Activated T-cell treated with anti-CD3 and anti-CD28 coated beads for 1 hour (primary cell): ENCODE measurements around the gene MYH8.

Experiments
- DNase-seq: peaks from one replicate; pipeline ENCODE4 v3.0.0-alpha.2; 2020; ENCODE audit warnings: low read depth

MYH8 gene

GRCh38 chr17:10380631-10381408 lies 40.9 kb downstream of the MYH8 start:
- no peak for DNase-seq

GRCh38 chr17:10372906-10373305 lies 48.8 kb downstream of the MYH8 start, which contains the start of gene MYH13:
Gene MYH13 (minus strand): TSS chr17:10373006. CDS start chr17:10364530, 8,476 bp downstream.
- no peak for DNase-seq

GRCh38 chr17:10370016-10370608 lies 51.6 kb downstream of the MYH8 start:
- no peak for DNase-seq

- DNase-seq = no peak
These were observed 52.5 kb downstream of the MYH8 start for GRCh38 chr17:10369239-10369638.

- no peak for DNase-seq
These were observed 53.2 kb downstream of the MYH8 start for GRCh38 chr17:10368561-10368960.

GRCh38 chr17:10360578-10360977 lies 61.2 kb downstream of the MYH8 start:
- no peak for DNase-seq

- DNase-seq = no peak
These were observed 64.0 kb downstream of the MYH8 start for GRCh38 chr17:10357768-10358167.

- no peak for DNase-seq
These were observed 67.1 kb downstream of the MYH8 start for GRCh38 chr17:10354651-10355050.

GRCh38 chr17:10352893-10353292 lies 68.9 kb downstream of the MYH8 start:
- no peak for DNase-seq

GRCh38 chr17:10349403-10349802 lies 72.3 kb downstream of the MYH8 start:
- no peak for DNase-seq

GRCh38 chr17:10344816-10345215 lies 76.9 kb downstream of the MYH8 start:
- DNase-seq = no peak
